NCI-H146 treated with DMSO at 0.1 percent for 48 hours (cell line): Measurements from ENCODE around the gene ENPP3.
A peak's percentile ranks its signal among the peaks of the same experiment; 100 is the strongest.

ENCODE experiments used
- DNase-seq: peaks from one replicate; lab custom pipeline; 2025; ENCODE audit not compliant: unreplicated experiment; lab: John Stamatoyannopoulos, UW

The ENPP3 gene

GRCh38 chr6:131636880-131637792 lies at the start of gene ENPP3:
ENPP3 (plus strand) TSS chr6:131637302; CDS start chr6:131637385, 83 bp downstream.
- no peak for DNase-seq

- DNase-seq, result no peak
Observed at GRCh38 chr6:131587909-131588308, 49.2 kb upstream of the ENPP3 start.

DNA sequence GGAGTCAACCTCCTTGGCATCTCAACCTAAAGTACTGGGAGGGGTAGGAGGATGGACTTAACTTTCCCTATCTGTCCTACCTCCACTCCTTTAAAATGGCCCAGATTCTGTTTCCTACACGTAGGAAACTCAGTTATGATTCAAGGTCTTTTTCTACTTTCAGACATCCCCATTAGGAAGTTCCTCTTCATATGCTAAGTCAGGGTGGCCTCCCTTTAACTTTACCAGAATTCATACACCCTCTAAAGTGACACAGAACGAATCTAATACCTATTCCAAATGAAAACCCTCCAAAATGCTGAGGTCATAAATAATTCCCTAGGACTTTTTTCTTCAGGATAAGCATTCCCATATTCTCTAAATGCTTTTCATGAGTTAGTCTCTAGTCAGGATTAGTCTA lies 48.5 kb upstream of the ENPP3 start:
- DNase-seq, result no peak

- DNase-seq, result no peak
Observed at GRCh38 chr6:131592935-131593334, 44.2 kb upstream of the ENPP3 start.

GRCh38 chr6:131594074-131594473 lies 43.0 kb upstream of the ENPP3 start:
- no peak for DNase-seq

DNA sequence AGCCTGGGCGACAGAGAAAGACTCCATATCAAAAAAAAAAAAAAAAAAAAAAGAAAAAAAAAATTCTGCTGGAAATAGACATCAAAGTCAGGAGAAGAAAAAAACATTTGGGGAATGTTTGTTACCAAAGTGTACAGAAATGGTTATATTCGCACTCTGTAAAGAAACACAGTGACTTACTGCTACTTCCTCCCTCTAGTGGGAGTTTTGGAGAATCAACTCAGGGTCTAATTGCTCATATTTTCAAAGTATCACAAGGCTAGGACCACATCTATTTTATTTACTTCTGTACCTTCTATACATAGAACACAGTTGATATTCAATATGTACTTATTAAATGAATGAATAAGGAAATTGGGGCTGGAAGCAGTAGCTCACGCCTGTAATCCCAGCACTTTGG lies 39.7 kb upstream of the ENPP3 start:
- DNase-seq, result no peak

DNA sequence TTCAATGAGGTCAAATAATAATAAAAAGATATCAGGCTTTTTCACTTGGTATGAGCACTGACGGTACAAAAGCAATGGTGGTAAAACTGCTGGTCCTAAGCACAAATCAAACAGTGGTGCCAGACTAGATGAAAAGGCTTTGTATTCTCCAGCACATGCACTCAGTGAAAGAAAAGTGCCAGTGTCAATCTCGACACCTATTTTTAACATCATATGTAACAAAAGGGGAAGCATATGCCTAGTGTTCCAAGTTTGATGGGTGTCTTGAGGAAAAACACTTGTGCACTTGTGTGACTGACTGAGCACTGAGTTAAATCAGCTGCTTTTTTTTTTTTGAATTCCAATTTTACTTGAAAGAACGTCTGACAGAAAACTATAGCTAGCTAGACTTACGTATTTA lies 36.4 kb upstream of the ENPP3 start:
- DNase-seq, result no peak

DNA sequence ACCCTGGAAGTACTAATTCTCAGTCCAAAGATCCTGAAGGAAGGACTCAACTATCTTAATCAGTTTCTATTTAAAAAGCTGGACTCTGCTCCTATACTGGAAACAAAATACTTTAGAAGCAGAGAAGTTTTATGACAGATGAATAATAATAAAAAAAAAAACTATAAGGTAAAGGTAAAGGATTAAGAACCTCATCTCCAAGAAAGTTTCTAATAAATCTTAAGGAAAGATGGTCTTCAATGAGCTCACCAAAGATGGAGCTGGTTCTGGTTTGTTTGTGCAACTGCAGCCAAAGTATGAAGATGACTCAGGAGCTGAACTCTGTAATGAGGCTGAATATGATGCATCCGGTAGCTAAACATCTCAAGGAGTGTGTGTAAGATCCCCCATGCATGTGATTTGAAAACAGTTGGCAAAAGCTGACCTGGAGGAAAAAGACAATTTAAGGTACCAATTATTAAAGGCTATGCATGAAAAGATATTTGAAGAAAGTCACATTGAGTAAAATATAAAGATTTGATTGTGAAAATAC lies 34.3 kb upstream of the ENPP3 start:
- no peak for DNase-seq

DNA sequence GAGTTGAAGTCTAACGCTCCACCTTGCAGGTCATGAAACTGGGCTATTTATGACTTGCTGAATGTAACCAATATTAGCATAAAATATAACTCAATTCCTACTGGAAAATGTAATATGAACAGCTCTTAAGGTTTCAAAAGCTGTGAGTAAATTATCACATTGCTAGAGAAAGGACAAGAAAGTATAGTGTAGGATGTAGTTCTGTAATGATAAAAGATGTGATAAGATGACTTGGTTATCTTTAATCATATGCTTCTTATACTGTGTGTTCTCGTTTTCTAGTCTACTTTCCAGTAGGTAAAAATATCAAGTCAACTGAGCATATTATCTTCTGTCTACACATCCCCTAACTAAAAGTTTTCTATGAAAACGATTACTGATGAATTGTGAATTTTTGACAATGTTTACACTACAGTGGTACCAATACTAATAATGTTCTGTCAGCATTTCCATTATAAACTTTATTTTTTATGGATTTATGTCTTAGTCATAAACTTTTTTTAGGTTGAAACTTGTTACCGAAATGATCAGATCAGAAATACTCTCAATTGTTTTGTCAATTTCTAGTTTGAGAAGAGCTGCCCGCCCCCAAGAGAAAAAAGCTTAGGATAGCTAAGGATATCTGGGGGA lies 23.7 kb upstream of the ENPP3 start:
- DNase-seq, result no peak

DNA sequence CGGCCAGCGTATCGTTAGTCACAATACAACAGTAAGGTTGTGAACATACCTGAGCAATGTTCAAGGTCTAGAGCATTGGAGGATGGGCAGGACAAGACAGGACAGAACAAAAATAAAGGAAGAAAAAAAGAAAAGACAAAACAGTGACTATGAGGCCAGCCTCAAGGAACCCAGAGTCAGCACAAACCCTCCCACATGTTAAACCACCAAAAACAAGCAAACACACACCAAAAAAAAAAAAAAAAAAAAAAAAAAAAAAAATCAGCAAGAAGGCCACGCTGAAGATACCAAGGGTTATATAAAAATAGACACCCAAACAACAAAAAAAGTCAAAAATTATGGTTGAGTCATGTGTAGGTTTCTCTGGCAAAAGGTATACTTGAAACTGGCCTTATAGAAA lies 21.8 kb upstream of the ENPP3 start:
- DNase-seq, result no peak

- DNase-seq, result peak; percentile 96
Observed at GRCh38 chr6:131627724-131628682, 9.1 kb upstream of the ENPP3 start, which contains the start of gene MED23. MED23 (minus strand) TSS chr6:131628242; CDS start chr6:131628049, 193 bp downstream.

DNA sequence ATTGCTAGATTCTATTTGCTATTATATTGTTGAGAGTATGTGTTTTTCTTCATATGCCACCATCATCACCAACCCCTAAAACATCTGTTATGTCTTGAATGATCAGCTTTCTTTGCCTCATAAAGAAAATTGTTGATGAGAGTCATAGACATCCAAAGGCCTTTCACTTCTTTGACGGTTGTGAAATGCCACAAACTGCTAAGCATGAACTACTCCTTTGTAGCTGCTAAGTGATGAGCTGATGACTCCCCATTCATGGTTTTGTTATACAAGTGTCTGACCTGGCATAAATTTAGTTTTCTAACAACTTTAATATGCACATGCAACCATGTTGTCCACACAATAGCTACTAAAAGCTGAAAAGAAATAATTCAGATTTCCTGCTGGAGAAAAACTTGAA lies 8.4 kb upstream of the ENPP3 start:
- no peak for DNase-seq

DNA sequence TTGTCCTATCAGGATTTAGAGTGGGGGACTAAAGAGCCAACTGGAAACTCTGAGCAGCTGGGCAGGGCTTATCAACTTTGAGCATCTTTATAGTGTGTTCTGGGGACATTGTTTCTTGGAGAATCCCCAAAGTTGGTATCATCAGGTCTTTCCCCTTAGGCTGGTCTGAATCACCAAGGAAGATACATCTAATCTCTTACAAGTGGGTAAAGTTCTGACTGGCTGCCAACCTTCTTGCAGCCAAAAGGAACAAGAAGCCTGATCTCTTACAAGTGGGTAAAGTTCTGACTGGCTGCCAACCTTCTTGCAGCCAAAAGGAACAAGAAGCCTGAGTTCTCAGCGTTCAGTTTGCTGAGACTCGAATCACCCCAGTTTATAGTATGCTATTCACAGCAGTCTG lies 7.5 kb upstream of the ENPP3 start:
- no peak for DNase-seq

DNA sequence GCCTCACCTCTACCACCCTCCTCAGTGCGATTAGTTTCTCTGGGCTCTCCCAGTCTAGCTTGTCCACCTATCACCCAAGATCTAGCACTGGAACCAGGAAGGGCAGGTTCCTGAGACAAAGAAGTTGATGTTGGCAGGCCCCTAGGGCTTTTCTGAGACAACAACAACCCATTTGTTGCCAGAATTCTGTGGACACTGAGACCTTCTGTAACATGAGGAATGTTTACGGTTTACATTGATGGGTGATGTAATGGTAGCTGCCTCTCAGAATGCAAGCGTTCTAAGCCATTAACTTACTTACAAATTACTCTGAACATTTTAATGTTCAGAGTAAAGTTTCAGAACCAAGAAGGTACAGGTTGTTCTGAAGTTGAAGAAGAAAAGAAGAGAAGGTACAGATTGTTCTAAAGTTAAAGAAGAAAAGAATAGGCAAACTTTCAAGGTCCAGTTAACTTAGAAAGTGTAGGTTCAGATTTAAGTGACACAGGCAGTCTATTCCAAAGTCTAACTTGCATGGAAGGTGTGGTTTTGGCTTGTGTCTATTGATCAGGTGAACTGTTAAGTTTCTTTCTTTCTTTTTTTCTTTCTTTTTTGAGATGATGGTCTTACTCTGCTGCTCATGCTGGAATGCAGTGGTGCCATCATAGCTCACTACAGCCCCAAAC lies 5.3 kb upstream of the ENPP3 start:
- no peak for DNase-seq

DNA sequence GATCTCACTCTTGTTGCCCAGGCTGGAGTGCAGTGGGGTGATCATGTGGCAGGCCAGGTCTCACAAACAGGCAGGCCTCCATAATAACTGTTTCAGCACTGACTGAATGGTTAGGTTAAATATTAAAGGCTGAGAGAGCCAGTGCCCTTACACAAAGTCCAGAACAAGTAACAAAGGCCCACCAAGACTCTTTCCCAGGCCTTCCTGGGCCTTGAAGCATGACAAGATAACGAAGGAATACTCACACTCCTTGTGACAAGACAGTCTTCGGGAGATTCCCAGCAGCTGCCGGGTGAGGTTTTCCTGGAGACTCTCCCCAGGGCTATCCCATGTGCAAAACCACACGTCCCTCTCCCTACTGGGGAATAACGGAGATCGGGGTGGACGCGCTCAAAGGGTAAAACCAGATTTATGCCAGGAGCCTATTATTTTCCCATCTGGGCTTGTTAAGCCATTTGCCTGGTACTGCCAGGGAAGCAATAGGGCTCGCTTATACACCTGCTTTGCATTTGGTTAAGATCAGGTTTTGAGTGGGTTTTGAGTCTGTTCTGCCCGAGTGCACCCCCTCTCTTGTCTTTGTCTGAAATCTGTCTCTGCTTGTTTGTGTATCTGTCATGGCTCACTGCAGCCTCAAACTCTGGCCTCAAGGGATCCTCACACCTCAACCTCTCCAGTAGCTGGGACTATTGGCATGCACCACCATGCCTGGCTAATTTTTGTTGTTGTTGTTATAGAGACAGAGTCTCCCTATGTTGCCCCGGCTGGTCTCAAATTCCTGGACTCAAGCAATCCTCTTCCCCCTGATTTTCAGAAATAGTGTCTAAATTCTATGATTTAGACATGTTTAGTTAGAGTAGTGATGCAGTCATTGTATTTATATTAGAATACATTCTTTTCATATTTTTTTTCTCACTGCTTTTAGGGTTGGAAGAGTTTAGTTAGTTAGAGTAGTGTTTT lies 1.4 kb upstream of the ENPP3 start:
- DNase-seq, result no peak

- no peak for DNase-seq
Observed at GRCh38 chr6:131638013-131638412, 911 bp downstream of the ENPP3 start.

DNA sequence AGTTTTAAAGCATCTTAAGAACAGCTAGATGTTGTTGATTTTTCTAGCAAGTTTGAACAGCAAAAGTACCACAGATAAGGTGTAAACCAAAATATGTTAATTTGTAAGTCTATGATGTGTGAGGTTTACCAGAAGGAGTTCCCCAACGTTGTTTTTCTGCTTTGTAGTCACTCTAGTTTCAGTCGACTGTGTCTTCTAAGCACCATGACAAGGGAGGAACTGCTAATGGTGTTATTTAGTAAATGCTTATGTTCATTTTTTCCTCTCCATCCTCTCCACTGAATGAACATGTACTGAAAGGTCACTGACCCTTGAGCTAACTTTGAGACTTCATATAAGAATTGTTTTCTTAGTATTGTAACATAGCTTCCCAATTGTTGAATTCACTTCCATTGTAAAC lies 3.0 kb downstream of the ENPP3 start:
- no peak for DNase-seq

GRCh38 chr6:131640576-131640975 lies 3.5 kb downstream of the ENPP3 start:
- no peak for DNase-seq

DNA sequence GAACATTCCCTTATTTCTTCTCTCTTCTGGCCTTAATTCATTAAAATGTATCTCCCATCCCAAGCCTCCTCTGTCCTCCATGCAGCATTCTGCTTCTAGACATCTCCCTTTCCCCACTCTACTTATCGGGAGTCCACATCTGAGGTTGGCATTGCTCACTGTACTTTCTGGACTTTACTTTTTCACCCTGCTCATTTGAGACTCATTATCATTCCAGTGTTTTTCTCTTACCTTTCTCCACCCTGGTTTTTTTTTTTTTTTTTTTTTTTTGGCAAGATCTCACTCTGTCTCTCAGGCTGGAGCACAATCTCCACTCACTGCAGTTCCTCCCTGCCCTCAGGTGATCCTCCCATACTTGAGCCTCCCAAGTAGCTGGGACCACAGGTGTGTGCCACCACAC lies 4.5 kb downstream of the ENPP3 start:
- DNase-seq, result no peak
